GM20000 (cell line): ENCODE data around the gene LRRC47.

ENCODE experiments used
- DNase-seq: peaks from one replicate; pipeline ENCODE4 v3.0.0; 2012; ENCODE audit warnings: low spot score
- CTCF ChIP-seq: IDR thresholded peaks from 2 replicates; pipeline ENCODE4 v1.5.1; 2012; ENCODE audit warnings: mild to moderate bottlenecking, control low read depth; ENCODE audit errors: extremely low read depth, missing control alignments

LRRC47 gene

GRCh38 chr1:3821908-3822307 lies 25.6 kb upstream of the LRRC47 start:
- DNase-seq, result no peak
- TF ChIP-seq CTCF, result no peak

GRCh38 chr1:3821447-3821846 lies 25.1 kb upstream of the LRRC47 start:
- no peak for DNase-seq
- no peak for TF ChIP-seq CTCF

- DNase-seq, result no peak
- TF ChIP-seq CTCF, result no peak
These were observed 24.7 kb upstream of the LRRC47 start for GRCh38 chr1:3821004-3821403.

GRCh38 chr1:3820316-3820715 lies 24.0 kb upstream of the LRRC47 start:
- no peak for TF ChIP-seq CTCF
- DNase-seq, result no peak

GRCh38 chr1:3819771-3820200 lies 23.5 kb upstream of the LRRC47 start:
- DNase-seq, result no peak

GRCh38 chr1:3817821-3818597 lies 21.7 kb upstream of the LRRC47 start:
- no peak for DNase-seq
- no peak for TF ChIP-seq CTCF

More at GRCh38 chr1:3819771-3820200, 23.5 kb upstream of the LRRC47 start:
- no peak for TF ChIP-seq CTCF

- no peak for DNase-seq
- TF ChIP-seq CTCF, result no peak
These were observed 20.9 kb upstream of the LRRC47 start for GRCh38 chr1:3817138-3817740.
